GM23338 (cell line): ENCODE data around the gene KDM4C. TPM values are rescaled to one million over a fixed set of nuclear protein-coding genes. Genes with fewer than 3 reads are reported as not detected.
A peak's percentile ranks its signal among the peaks of the same experiment; 100 is the strongest.

Experiments used
- ATAC-seq: fragments of 200-7000 bp; cut with Tn5 transposase; 3 replicates; pipeline ENCODE4 v1.9.1; 2020
- DNase-seq: peaks from one replicate; pipeline ENCODE4 v3.0.0-alpha.2; 2015; ENCODE audit warnings: low spot score
- H2AFZ ChIP-seq: fragments of 200-600 bp; sonication (generic); 2 replicates; pipeline ENCODE4 v1.8.0; 2016; ENCODE audit warnings: antibody characterized with exemption, mild to moderate bottlenecking, moderate library complexity
- H3F3A ChIP-seq: fragments of 200-600 bp; sonication (generic); replicated peaks from 2 replicates; pipeline ENCODE4 v1.8.0; 2017; ENCODE audit warnings: antibody characterized with exemption, mixed run types, low read depth
- H3K27ac ChIP-seq: fragments of 200-600 bp; sonication (generic); 2 replicates; pipeline ENCODE4 v1.6.1; 2016; ENCODE audit warnings: low read depth
- H3K27me3 ChIP-seq: fragments of 200-600 bp; sonication (generic); 2 replicates; pipeline ENCODE4 v1.8.0; 2016; ENCODE audit warnings: mild to moderate bottlenecking, mixed run types, moderate library complexity; ENCODE audit not compliant: insufficient read depth
- H3K36me3 ChIP-seq: fragments of 200-600 bp; sonication (generic); 2 replicates; pipeline ENCODE4 v1.8.0; 2016; ENCODE audit warnings: mild to moderate bottlenecking; ENCODE audit not compliant: insufficient read depth
- H3K4me1 ChIP-seq: fragments of 200-600 bp; sonication (generic); 2 replicates; pipeline ENCODE4 v1.8.0; 2016; ENCODE audit warnings: mild to moderate bottlenecking, moderate library complexity; ENCODE audit not compliant: insufficient read depth
- H3K4me2 ChIP-seq: fragments of 200-600 bp; sonication (generic); 2 replicates; pipeline ENCODE4 v1.7.1; 2017; ENCODE audit warnings: mixed run types
- H3K4me3 ChIP-seq: fragments of 200-600 bp; sonication (generic); 2 replicates; pipeline ENCODE4 v1.6.1; 2016; ENCODE audit warnings: mixed run types
- H3K79me2 ChIP-seq: fragments of 200-600 bp; sonication (generic); replicated peaks from 2 replicates; pipeline ENCODE4 v1.8.0; 2017; ENCODE audit warnings: mild to moderate bottlenecking; ENCODE audit not compliant: insufficient read depth
- H3K9me2 ChIP-seq: fragments of 200-600 bp; sonication (generic); 2 replicates; pipeline ENCODE4 v1.8.0; 2017; ENCODE audit not compliant: insufficient read depth
- H4K20me1 ChIP-seq: fragments of 200-600 bp; sonication (generic); replicated peaks from 2 replicates; pipeline ENCODE4 v1.8.0; 2017; ENCODE audit warnings: mild to moderate bottlenecking; ENCODE audit not compliant: insufficient read depth
- H3K27ac Mint-ChIP-seq: 2 replicates; pipeline ENCODE4 v1.8.0; 2020; ENCODE audit warnings: inconsistent platforms, mild to moderate bottlenecking, moderate library complexity, mixed read lengths
- H3K27me3 Mint-ChIP-seq: 3 replicates; pipeline ENCODE4 v1.8.0; 2022; ENCODE audit warnings: low read depth, mild to moderate bottlenecking, moderate library complexity, mixed read lengths, inconsistent platforms; ENCODE audit not compliant: insufficient read depth, poor library complexity
- H3K36me3 Mint-ChIP-seq: 3 replicates; pipeline ENCODE4 v1.8.0; 2021; ENCODE audit warnings: low read depth, mild to moderate bottlenecking, inconsistent platforms, moderate library complexity, mixed read lengths
- H3K4me1 Mint-ChIP-seq: 3 replicates; pipeline ENCODE4 v1.8.0; 2020; ENCODE audit warnings: mild to moderate bottlenecking, inconsistent platforms, mixed read lengths
- H3K4me3 Mint-ChIP-seq: 3 replicates; pipeline ENCODE4 v1.8.0; 2021; ENCODE audit warnings: moderate library complexity, mild to moderate bottlenecking, inconsistent platforms, mixed read lengths
- H3K9me3 Mint-ChIP-seq: 3 replicates; pipeline ENCODE4 v1.8.0; 2020; ENCODE audit warnings: moderate library complexity, mild to moderate bottlenecking, inconsistent platforms, mixed read lengths
- CREB1 ChIP-seq: fragments of 250-450 bp; sonication (Bioruptor Pico); IDR thresholded peaks from 2 replicates; pipeline ENCODE4 v1.5.0; 2020; ENCODE audit warnings: low read depth, mild to moderate bottlenecking, moderate library complexity
- CTCF ChIP-seq, 2 experiments: fragments of 200-600 bp in 1 of 2; sonication (generic) in 1 of 2; conservative IDR thresholded peaks; 2 replicates each; pipeline versions ENCODE4 v1.5.1 to v1.6.1; 2016 to 2017; ENCODE audit warnings: antibody characterized with exemption in 2 of 2, low read depth in 2 of 2, mild to moderate bottlenecking in 2 of 2, moderate library complexity in 1 of 2
- EZH2 ChIP-seq: fragments of 200-600 bp; sonication (generic); IDR thresholded peaks from one replicate; pipeline ENCODE4 v1.8.0; 2017; ENCODE audit warnings: antibody characterized with exemption, mild to moderate bottlenecking, low read depth; ENCODE audit not compliant: unreplicated experiment
- JUNB ChIP-seq: IDR thresholded peaks from one replicate; pipeline ENCODE4 v1.6.1; 2016; ENCODE audit warnings: antibody characterized with exemption; ENCODE audit not compliant: unreplicated experiment
- NANOG ChIP-seq: IDR thresholded peaks from 2 replicates; pipeline ENCODE4 v1.6.1; 2016; ENCODE audit warnings: antibody characterized with exemption, borderline replicate concordance
- REST ChIP-seq: IDR thresholded peaks from one replicate; pipeline ENCODE4 v1.6.1; 2018; ENCODE audit warnings: antibody characterized with exemption; ENCODE audit not compliant: unreplicated experiment
- STAT1 ChIP-seq: IDR thresholded peaks from one replicate; pipeline ENCODE4 v1.6.1; 2016; ENCODE audit warnings: antibody characterized with exemption; ENCODE audit not compliant: unreplicated experiment
- ZNF114 ChIP-seq: fragments of 250-450 bp; sonication (Bioruptor Pico); IDR thresholded peaks from 2 replicates; pipeline ENCODE4 v1.5.0; 2020; ENCODE audit warnings: mild to moderate bottlenecking, moderate library complexity
- ZNF331 ChIP-seq: fragments of 250-450 bp; sonication (Bioruptor Pico); IDR thresholded peaks from 2 replicates; pipeline ENCODE4 v1.5.0; 2020; ENCODE audit warnings: low read depth, mild to moderate bottlenecking, moderate library complexity
- ZNF462 ChIP-seq: fragments of 250-450 bp; sonication (Bioruptor Pico); IDR thresholded peaks from 2 replicates; pipeline ENCODE4 v1.5.0; 2020; ENCODE audit warnings: mild to moderate bottlenecking, moderate library complexity
- polyA plus RNA-seq: library from polyadenylated mRNA; unstranded; fragments of >200 nt; fragmentation: Nextera tagmentation; extraction: Ambion mirVana; gene quantifications from 2 replicates; pipeline ENCODE4 v1.2.1, GENCODE V29; 2016
- total RNA-seq: library from RNA; depleted of rRNA; stranded (reverse); fragments of >200 nt; shearing (Covaris generic); gene quantifications from 2 replicates; pipeline ENCODE4 v1.2.3, GENCODE V29; 2014

The KDM4C gene
- total and polyA plus RNA-seq, 2 experiments from 2014 or later = 12.0 to 43.8 TPM

GRCh38 chr9:7118633-7119032, 360.9 kb downstream of the KDM4C start (continued):
- no peak for TF ChIP-seq CTCF (conservative IDR thresholded peaks at IDR 0.05; ENCODE audit: low read depth in 2 of 2)
- no peak for TF ChIP-seq JUNB

DNA sequence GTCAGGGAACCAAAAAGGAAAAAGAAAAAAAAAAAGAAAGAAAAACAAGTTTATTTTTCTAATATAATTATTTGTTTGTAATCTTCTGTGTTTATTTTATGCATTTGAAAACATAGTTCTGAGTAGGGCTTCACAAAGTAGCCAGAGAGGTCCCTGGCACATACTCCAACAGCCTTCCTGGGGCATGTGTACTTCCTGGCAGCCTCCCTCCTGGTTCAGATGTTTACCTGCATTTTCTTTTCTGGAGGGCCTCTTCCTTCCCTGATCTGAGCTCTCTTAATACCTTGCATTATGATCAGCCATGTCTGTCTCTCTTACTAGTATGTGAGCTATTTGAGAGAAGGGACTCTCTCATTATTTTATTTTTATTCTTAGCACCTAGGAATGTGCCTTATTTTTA, 361.8 kb downstream of the KDM4C start:
- H3K9me3 Mint-ChIP-seq = no peaks in the 10 kb centered on the region
- peak overlapping the region; percentile 4; the same call in 1 of the 2 replicates for H3K27ac Mint-ChIP-seq

GRCh38 chr9:7121055-7121454, 363.3 kb downstream of the KDM4C start:
- H2AFZ ChIP-seq = no peak overlapping the region
- no peaks in the 10 kb centered on the region; the same call in 1 of the 2 replicates for H3K9me2 ChIP-seq
- no peaks in the 10 kb centered on the region for H3K36me3 ChIP-seq
- no peaks in the 10 kb centered on the region for H3K4me1 ChIP-seq
- H3K79me2 ChIP-seq = no peaks in the 10 kb centered on the region
- Mint-ChIP-seq H3K9me3 (no peaks in the 10 kb centered on the region), H3K27ac (0 out of 2 replicates have a peak overlapping the region, but pooled peaks have one; percentile 2), H3K4me1 (peaks cover 13% of the 10 kb centered on the region; the same call in 2 of the 3 replicates), H3K36me3 (no peaks in the 10 kb centered on the region), H3K27me3 (no peaks in the 10 kb centered on the region), H3K4me3 (no peak overlapping the region)
- no peak for ATAC-seq
- H3F3A ChIP-seq = no peaks in the 10 kb centered on the region
- no peak overlapping the region for H3K4me2 ChIP-seq
- no peaks in the 10 kb centered on the region for H4K20me1 ChIP-seq
- no peaks in the 10 kb centered on the region for H3K27me3 ChIP-seq
- no peak overlapping the region for H3K27ac ChIP-seq
- H3K4me3 ChIP-seq = no peak overlapping the region
- DNase-seq = no peak
- TF ChIP-seq NANOG = no peak
- TF ChIP-seq ZNF462 = no peak
- TF ChIP-seq CREB1 (CRISPR knock-in tag) = no peak
- no peak for TF ChIP-seq JUNB
- no peak for TF ChIP-seq ZNF331
- TF ChIP-seq STAT1 = no peak
- TF ChIP-seq REST = no peak

More for the DNA sequence above, 361.8 kb downstream of the KDM4C start:
- H3K36me3 Mint-ChIP-seq = no peaks in the 10 kb centered on the region
- H4K20me1 ChIP-seq = no peaks in the 10 kb centered on the region
- no peak overlapping the region for H3K4me3 ChIP-seq
- no peak overlapping the region for H2AFZ ChIP-seq
- H3K9me2 ChIP-seq = no peaks in the 10 kb centered on the region; the same call in 1 of the 2 replicates
- H3K27ac ChIP-seq = no peak overlapping the region
- TF ChIP-seq EZH2 = no peak
- TF ChIP-seq ZNF114 = no peak
- no peak for TF ChIP-seq STAT1
- no peaks in the 10 kb centered on the region for H3K27me3 ChIP-seq
- H3K4me3 Mint-ChIP-seq = no peak overlapping the region
- H3K36me3 ChIP-seq = no peaks in the 10 kb centered on the region
- peaks cover 9% of the 10 kb centered on the region; the same call in 2 of the 3 replicates for H3K4me1 Mint-ChIP-seq
- no peak overlapping the region for H3K4me2 ChIP-seq
- ATAC-seq = no peak
- no peaks in the 10 kb centered on the region for H3K79me2 ChIP-seq
- no peaks in the 10 kb centered on the region for H3K4me1 ChIP-seq
- DNase-seq = no peak
- H3F3A ChIP-seq = no peaks in the 10 kb centered on the region
- no peaks in the 10 kb centered on the region for H3K27me3 Mint-ChIP-seq
